ENCODE data around the gene FABP7.

FABP7 gene

GRCh38 chr6:122804962-122805485 lies 25.5 kb downstream of the FABP7 start:
- Histone ChIP-seq H3K9ac (ENCODE audit: insufficient read length, low read depth) (no peak overlapping the region), H3K4me3 (ENCODE audit: insufficient read length, low read depth) (no peak overlapping the region)
- TF ChIP-seq YY1 (IDR thresholded peaks at IDR 0.05; ENCODE audit: insufficient read depth, insufficient read length): no peak
- TF ChIP-seq SUZ12 (IDR thresholded peaks at IDR 0.05; ENCODE audit: extremely low read depth, insufficient read depth, insufficient read length): no peak

GRCh38 chr6:122806291-122806690 lies 26.8 kb downstream of the FABP7 start:
- H3K27me3 ChIP-seq (ENCODE audit: insufficient read depth, insufficient read length): no peaks in the 10 kb centered on the region
- no peaks in the 10 kb centered on the region for H3K4me1 ChIP-seq (ENCODE audit: insufficient read depth, insufficient read length)
- no peak overlapping the region for H3K4me3 ChIP-seq (ENCODE audit: insufficient read length, low read depth)
- no peaks in the 10 kb centered on the region for H3K36me3 ChIP-seq (ENCODE audit: insufficient read depth, insufficient read length, low read length)
- H3K9me3 ChIP-seq (ENCODE audit: insufficient read depth, low read length): no peaks in the 10 kb centered on the region
- no peak overlapping the region for H3K9ac ChIP-seq (ENCODE audit: insufficient read length, low read depth)
- DNase-seq (ENCODE audit: low read depth, low spot score): no peak
- no peak for TF ChIP-seq SUZ12 (IDR thresholded peaks at IDR 0.05; ENCODE audit: extremely low read depth, insufficient read depth, insufficient read length)

More at GRCh38 chr6:122804962-122805485, 25.5 kb downstream of the FABP7 start:
- Histone ChIP-seq H3K36me3 (ENCODE audit: insufficient read depth, insufficient read length, low read length) (no peaks in the 10 kb centered on the region), H3K27me3 (ENCODE audit: insufficient read depth, insufficient read length) (no peaks in the 10 kb centered on the region), H3K9me3 (ENCODE audit: insufficient read depth, low read length) (no peaks in the 10 kb centered on the region), H3K4me1 (ENCODE audit: insufficient read depth, insufficient read length) (no peaks in the 10 kb centered on the region)
- DNase-seq (ENCODE audit: low read depth, low spot score): no peak

GRCh38 chr6:122808121-122808885 lies 28.8 kb downstream of the FABP7 start:
- Histone ChIP-seq H3K4me1 (ENCODE audit: insufficient read depth, insufficient read length) (no peaks in the 10 kb centered on the region), H3K27me3 (ENCODE audit: insufficient read depth, insufficient read length) (no peaks in the 10 kb centered on the region), H3K9me3 (ENCODE audit: insufficient read depth, low read length) (no peaks in the 10 kb centered on the region), H3K9ac (ENCODE audit: insufficient read length, low read depth) (no peak overlapping the region), H3K36me3 (ENCODE audit: insufficient read depth, insufficient read length, low read length) (no peaks in the 10 kb centered on the region), H3K4me3 (ENCODE audit: insufficient read length, low read depth) (no peak overlapping the region)
- no peak for TF ChIP-seq ZNF274 (IDR thresholded peaks at IDR 0.05; ENCODE audit: low read depth, low read length)
- no peak for TF ChIP-seq YY1 (IDR thresholded peaks at IDR 0.05; ENCODE audit: insufficient read depth, insufficient read length)
- TF ChIP-seq SUZ12 (IDR thresholded peaks at IDR 0.05; ENCODE audit: extremely low read depth, insufficient read depth, insufficient read length): no peak
- no peak for DNase-seq (ENCODE audit: low read depth, low spot score)

GRCh38 chr6:122809001-122809400 lies 29.5 kb downstream of the FABP7 start:
- DNase-seq (ENCODE audit: low read depth, low spot score): no peak
- TF ChIP-seq ZNF274 (IDR thresholded peaks at IDR 0.05; ENCODE audit: low read depth, low read length) (no peak), YY1 (IDR thresholded peaks at IDR 0.05; ENCODE audit: insufficient read depth, insufficient read length) (no peak), SUZ12 (IDR thresholded peaks at IDR 0.05; ENCODE audit: extremely low read depth, insufficient read depth, insufficient read length) (no peak)
- Histone ChIP-seq H3K4me1 (ENCODE audit: insufficient read depth, insufficient read length) (no peaks in the 10 kb centered on the region), H3K9ac (ENCODE audit: insufficient read length, low read depth) (no peak overlapping the region), H3K9me3 (ENCODE audit: insufficient read depth, low read length) (no peaks in the 10 kb centered on the region), H3K4me3 (ENCODE audit: insufficient read length, low read depth) (no peak overlapping the region), H3K36me3 (ENCODE audit: insufficient read depth, insufficient read length, low read length) (no peaks in the 10 kb centered on the region), H3K27me3 (ENCODE audit: insufficient read depth, insufficient read length) (no peaks in the 10 kb centered on the region)

GRCh38 chr6:122809691-122810090 lies 30.2 kb downstream of the FABP7 start:
- Histone ChIP-seq H3K9me3 (ENCODE audit: insufficient read depth, low read length) (no peaks in the 10 kb centered on the region), H3K36me3 (ENCODE audit: insufficient read depth, insufficient read length, low read length) (no peaks in the 10 kb centered on the region), H3K27me3 (ENCODE audit: insufficient read depth, insufficient read length) (no peaks in the 10 kb centered on the region), H3K4me3 (ENCODE audit: insufficient read length, low read depth) (no peak overlapping the region), H3K4me1 (ENCODE audit: insufficient read depth, insufficient read length) (no peaks in the 10 kb centered on the region), H3K9ac (ENCODE audit: insufficient read length, low read depth) (no peak overlapping the region)
- no peak for TF ChIP-seq SUZ12 (IDR thresholded peaks at IDR 0.05; ENCODE audit: extremely low read depth, insufficient read depth, insufficient read length)
- TF ChIP-seq ZNF274 (IDR thresholded peaks at IDR 0.05; ENCODE audit: low read depth, low read length): no peak
- TF ChIP-seq YY1 (IDR thresholded peaks at IDR 0.05; ENCODE audit: insufficient read depth, insufficient read length): no peak
- DNase-seq (ENCODE audit: low read depth, low spot score): no peak

- Histone ChIP-seq H3K4me3 (ENCODE audit: insufficient read length, low read depth) (no peak overlapping the region), H3K9me3 (ENCODE audit: insufficient read depth, low read length) (no peaks in the 10 kb centered on the region), H3K9ac (ENCODE audit: insufficient read length, low read depth) (no peak overlapping the region), H3K36me3 (ENCODE audit: insufficient read depth, insufficient read length, low read length) (no peaks in the 10 kb centered on the region), H3K4me1 (ENCODE audit: insufficient read depth, insufficient read length) (no peaks in the 10 kb centered on the region), H3K27me3 (ENCODE audit: insufficient read depth, insufficient read length) (no peaks in the 10 kb centered on the region)
- no peak for TF ChIP-seq ZNF274 (IDR thresholded peaks at IDR 0.05; ENCODE audit: low read depth, low read length)
- DNase-seq (ENCODE audit: low read depth, low spot score): no peak
Measured at GRCh38 chr6:122810189-122810588, 30.7 kb downstream of the FABP7 start.

- no peaks in the 10 kb centered on the region for H3K36me3 ChIP-seq (ENCODE audit: insufficient read depth, insufficient read length, low read length)
- no peaks in the 10 kb centered on the region for H3K27me3 ChIP-seq (ENCODE audit: insufficient read depth, insufficient read length)
- no peak overlapping the region for H3K9ac ChIP-seq (ENCODE audit: insufficient read length, low read depth)
- H3K4me3 ChIP-seq (ENCODE audit: insufficient read length, low read depth): no peak overlapping the region
- no peak for DNase-seq (ENCODE audit: low read depth, low spot score)
- H3K9me3 ChIP-seq (ENCODE audit: insufficient read depth, low read length): no peaks in the 10 kb centered on the region
- no peaks in the 10 kb centered on the region for H3K4me1 ChIP-seq (ENCODE audit: insufficient read depth, insufficient read length)
- no peak for TF ChIP-seq YY1 (IDR thresholded peaks at IDR 0.05; ENCODE audit: insufficient read depth, insufficient read length)
- no peak for TF ChIP-seq SUZ12 (IDR thresholded peaks at IDR 0.05; ENCODE audit: extremely low read depth, insufficient read depth, insufficient read length)
- TF ChIP-seq ZNF274 (IDR thresholded peaks at IDR 0.05; ENCODE audit: low read depth, low read length): no peak
Measured at GRCh38 chr6:122817358-122817757, 37.8 kb downstream of the FABP7 start.

Data from NT2/D1 (cell line).